Stomach (tissue), 4 donors: Measurements from ENCODE around the gene ABR.

Experiments
- EP300 ChIP-seq: sonication (generic); formaldehyde crosslinking; IDR thresholded peaks from one replicate; pipeline ENCODE4 v1.6.1; 2017; ENCODE audit warnings: antibody characterized with exemption
- POLR2A ChIP-seq, 4 donors: fragments of 450-650 bp; IDR thresholded peaks; one replicate each; pipeline ENCODE4 v1.6.1; 2016; ENCODE audit warnings: antibody characterized with exemption in 4 of 4, control low read depth in 2 of 4, mild to moderate bottlenecking in 1 of 4, moderate library complexity in 1 of 4
- TF ChIP-seq, protein P1 (sequence below), 7 experiments: fragments of 450-650 bp in 4 of 7; fragments of 200-600 bp in 3 of 7; sonication (generic) in 3 of 7; IDR thresholded peaks; one replicate each; pipeline ENCODE4 v1.5.1; 2016 to 2019; ENCODE audit warnings: antibody characterized with exemption in 7 of 7, control low read depth in 2 of 7, mild to moderate bottlenecking in 1 of 7

GRCh38 chr17:1130191-1130590, 49.6 kb downstream of the ABR start:
- TF ChIP-seq EP300 = no peak
- TF ChIP-seq, protein P1, sequence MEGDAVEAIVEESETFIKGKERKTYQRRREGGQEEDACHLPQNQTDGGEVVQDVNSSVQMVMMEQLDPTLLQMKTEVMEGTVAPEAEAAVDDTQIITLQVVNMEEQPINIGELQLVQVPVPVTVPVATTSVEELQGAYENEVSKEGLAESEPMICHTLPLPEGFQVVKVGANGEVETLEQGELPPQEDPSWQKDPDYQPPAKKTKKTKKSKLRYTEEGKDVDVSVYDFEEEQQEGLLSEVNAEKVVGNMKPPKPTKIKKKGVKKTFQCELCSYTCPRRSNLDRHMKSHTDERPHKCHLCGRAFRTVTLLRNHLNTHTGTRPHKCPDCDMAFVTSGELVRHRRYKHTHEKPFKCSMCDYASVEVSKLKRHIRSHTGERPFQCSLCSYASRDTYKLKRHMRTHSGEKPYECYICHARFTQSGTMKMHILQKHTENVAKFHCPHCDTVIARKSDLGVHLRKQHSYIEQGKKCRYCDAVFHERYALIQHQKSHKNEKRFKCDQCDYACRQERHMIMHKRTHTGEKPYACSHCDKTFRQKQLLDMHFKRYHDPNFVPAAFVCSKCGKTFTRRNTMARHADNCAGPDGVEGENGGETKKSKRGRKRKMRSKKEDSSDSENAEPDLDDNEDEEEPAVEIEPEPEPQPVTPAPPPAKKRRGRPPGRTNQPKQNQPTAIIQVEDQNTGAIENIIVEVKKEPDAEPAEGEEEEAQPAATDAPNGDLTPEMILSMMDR (IDR thresholded peaks at IDR 0.05) = no peak
- no peak for TF ChIP-seq POLR2A (IDR thresholded peaks at IDR 0.05)
